Kidney (tissue), 14 donors: Measurements from ENCODE around the gene HSD11B2. TPM values are rescaled to one million over a fixed set of nuclear protein-coding genes. Genes with fewer than 3 reads are reported as not detected.
A peak's percentile ranks its signal among the peaks of the same experiment; 100 is the strongest.

Source experiments
- DNase-seq, 5 donors: peaks; one replicate each; pipeline ENCODE4 v3.0.0-alpha.2; 2013 to 2020
- FAIRE-seq: peaks from 2 replicates; lab custom pipeline; 2012; peaks lifted over from hg19 to GRCh38; lab: Jason Lieb, UNC
- H3K27ac ChIP-seq, 2 donors: one replicate each; pipeline ENCODE4 v1.7.0; 2013; ENCODE audit warnings: low read depth in 2 of 2, low read length in 2 of 2, inconsistent platforms in 1 of 2
- H3K27me3 ChIP-seq: one replicate; pipeline ENCODE4 v1.7.1; 2013; ENCODE audit warnings: low read length, inconsistent platforms; ENCODE audit not compliant: control insufficient read depth, insufficient read depth
- H3K36me3 ChIP-seq, 3 donors: one replicate each; pipeline versions ENCODE4 v1.7.0 to v1.7.1; 2013; ENCODE audit warnings: low read length in 3 of 3, control low read depth in 1 of 3, inconsistent platforms in 1 of 3; ENCODE audit not compliant: insufficient read depth in 3 of 3, control insufficient read depth in 2 of 3
- H3K4me1 ChIP-seq, 3 donors: one replicate each; pipeline versions ENCODE4 v1.7.0 to v1.7.1; 2013; ENCODE audit warnings: low read length in 3 of 3, inconsistent platforms in 1 of 3, low read depth in 1 of 3; ENCODE audit not compliant: control insufficient read depth in 2 of 3, insufficient read depth in 2 of 3
- H3K4me3 ChIP-seq, 3 donors: one replicate each; pipeline versions ENCODE4 v1.7.0 to v1.8.1; 2013; ENCODE audit warnings: low read length in 3 of 3, control low read depth in 1 of 3, inconsistent platforms in 1 of 3
- H3K9ac ChIP-seq, 3 donors: one replicate each; pipeline versions ENCODE4 v1.7.0 to v1.7.1; 2013; ENCODE audit warnings: low read length in 3 of 3, control low read depth in 1 of 3, inconsistent platforms in 1 of 3
- H3K9me3 ChIP-seq, 3 donors: one replicate each; pipeline versions ENCODE4 v1.7.0 to v1.7.1; 2013; ENCODE audit warnings: low read length in 3 of 3, control low read depth in 1 of 3, inconsistent platforms in 1 of 3; ENCODE audit not compliant: control insufficient read depth in 2 of 3, insufficient read depth in 1 of 3
- intact Hi-C: fragments of 100-400 bp; cut with DNase I; formaldehyde crosslinking; loops from one replicate; pipeline ENCODE4 v1.11.1; 2022
- polyA plus RNA-seq: library from polyadenylated mRNA; stranded (reverse); fragments of 350-450 nt; fragmentation: Illumina TruSeq; extraction: RNeasy Lipid Tissue Mini Kit (QIAGEN cat#74804); gene quantifications from one replicate; pipeline ENCODE4 v1.2.3, GENCODE V29; 2014; ENCODE audit warnings: low read depth, low replicate concordance; ENCODE audit not compliant: insufficient read depth
- total RNA-seq: library from RNA; stranded (reverse); fragmentation: NEBNext Ultra II Directional; extraction: Animal tissue kit (Norgen Biotek cat#: 25700); gene quantifications from one replicate; pipeline ENCODE4 v1.2.1, GENCODE V29; 2021
- TF ChIP-seq, protein P1 (sequence below): IDR thresholded peaks from 3 replicates; pipeline ENCODE4 v1.5.1; 2012; ENCODE audit warnings: mild to moderate bottlenecking, moderate library complexity, borderline replicate concordance; ENCODE audit not compliant: insufficient read depth; ENCODE audit errors: extremely low read depth
- donor health status: control.
- donor health status: control.
- donor health status: control.
- donor health status: control.
- donor health status: control.
- donor health status: DM: yes; HTN: yes; CAD: no.
- donor health status: Normal renal cell carcinoma (clear cell type).

The HSD11B2 gene
- total and polyA plus RNA-seq, 2 donors from 2014 or later: 139 to 1,022 TPM

DNA sequence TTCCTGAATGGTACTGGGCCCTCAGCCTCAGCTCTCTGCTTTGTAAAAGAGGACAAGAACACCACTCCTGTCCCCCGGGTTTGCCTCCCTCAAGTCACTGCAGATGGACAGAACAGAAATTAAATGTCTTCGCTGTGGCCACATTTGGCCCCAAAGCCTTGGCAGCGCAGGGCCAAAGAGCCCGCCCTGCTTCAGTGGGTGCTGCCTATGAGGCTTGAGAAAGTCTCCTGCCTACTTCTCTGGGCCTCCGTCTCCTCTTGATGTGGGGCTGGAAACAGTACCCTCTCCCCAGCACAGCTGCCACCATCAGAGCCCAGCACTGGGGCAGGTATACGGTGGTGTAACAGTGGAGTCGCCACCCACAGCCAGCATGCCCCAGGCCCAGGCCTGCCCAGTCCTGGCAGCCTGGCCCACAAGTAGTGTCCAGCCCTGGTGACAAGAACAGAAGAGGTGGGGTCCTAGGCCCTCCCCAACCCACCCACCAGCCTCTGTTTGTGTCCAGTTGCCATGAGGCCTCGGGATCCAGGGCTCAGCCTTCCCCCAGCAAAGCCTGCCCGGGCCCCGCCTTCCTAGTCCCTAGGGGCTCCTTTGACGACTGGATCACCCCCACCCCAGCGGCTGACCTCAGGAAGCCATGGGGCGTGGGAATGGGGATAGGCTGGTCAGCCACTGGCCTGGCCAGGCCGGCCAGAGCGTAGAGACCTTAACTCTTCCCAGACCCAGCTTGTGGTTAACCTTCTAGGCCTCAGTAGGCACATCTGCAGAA, 33.7 kb upstream of the HSD11B2 start:
- H3K36me3 ChIP-seq: no peaks in the 10 kb centered on the region
- no peaks in the 10 kb centered on the region for H3K27me3 ChIP-seq
- H3K9me3 ChIP-seq: no peaks in the 10 kb centered on the region
- peak overlapping the region in 1 of 3 donors; percentile 51 for H3K9ac ChIP-seq
- peaks cover 0 to 34% (median 0%) of the 10 kb centered on the region in 3 donors for H3K4me1 ChIP-seq
- TF ChIP-seq, protein P1, sequence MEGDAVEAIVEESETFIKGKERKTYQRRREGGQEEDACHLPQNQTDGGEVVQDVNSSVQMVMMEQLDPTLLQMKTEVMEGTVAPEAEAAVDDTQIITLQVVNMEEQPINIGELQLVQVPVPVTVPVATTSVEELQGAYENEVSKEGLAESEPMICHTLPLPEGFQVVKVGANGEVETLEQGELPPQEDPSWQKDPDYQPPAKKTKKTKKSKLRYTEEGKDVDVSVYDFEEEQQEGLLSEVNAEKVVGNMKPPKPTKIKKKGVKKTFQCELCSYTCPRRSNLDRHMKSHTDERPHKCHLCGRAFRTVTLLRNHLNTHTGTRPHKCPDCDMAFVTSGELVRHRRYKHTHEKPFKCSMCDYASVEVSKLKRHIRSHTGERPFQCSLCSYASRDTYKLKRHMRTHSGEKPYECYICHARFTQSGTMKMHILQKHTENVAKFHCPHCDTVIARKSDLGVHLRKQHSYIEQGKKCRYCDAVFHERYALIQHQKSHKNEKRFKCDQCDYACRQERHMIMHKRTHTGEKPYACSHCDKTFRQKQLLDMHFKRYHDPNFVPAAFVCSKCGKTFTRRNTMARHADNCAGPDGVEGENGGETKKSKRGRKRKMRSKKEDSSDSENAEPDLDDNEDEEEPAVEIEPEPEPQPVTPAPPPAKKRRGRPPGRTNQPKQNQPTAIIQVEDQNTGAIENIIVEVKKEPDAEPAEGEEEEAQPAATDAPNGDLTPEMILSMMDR: no peak
- H3K27ac ChIP-seq: peak overlapping the region; percentile 51 to 60
- DNase-seq (peak in 3 of 5 donors; percentile 35 to 86 (median 74)), FAIRE-seq (no peak)
- intact Hi-C loops: no loop called here
- no peak overlapping the region for H3K4me3 ChIP-seq

DNA sequence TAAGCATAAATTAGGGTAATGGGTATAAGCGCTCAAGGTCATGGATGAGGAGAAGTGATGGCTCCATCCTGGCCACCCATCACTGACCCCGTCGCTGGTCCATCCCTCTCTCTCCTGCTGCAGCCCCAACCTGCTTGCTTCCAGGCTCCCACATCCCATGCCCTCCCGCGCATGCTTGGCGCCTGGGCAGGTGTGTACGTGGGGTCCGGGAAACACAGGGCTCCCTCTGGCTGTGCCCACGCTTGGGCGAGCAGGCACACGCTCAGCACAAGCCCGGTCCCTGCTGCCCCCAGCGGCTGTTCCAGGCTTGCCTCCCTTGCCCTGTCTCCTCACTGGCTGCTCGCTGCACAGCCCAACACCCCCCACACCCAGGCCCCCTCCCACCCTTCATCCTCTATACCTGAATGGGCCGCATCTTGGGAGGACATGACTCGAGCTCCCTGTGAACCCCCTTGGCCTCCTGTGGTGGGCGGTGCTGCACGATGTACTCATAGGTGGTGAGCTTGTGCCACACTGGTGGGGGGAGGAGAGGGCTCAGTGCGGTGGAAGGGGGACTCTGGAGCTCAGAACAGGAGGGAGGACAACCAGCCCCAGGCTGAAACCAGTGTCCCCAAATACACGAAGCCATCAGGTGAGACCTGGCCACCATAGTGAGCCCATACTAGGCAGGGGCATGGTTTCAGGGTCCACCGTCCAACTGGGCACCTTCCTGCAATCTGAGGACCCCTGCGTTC, 32.9 kb upstream of the HSD11B2 start:
- no peaks in the 10 kb centered on the region for H3K9me3 ChIP-seq
- no peak overlapping the region for H3K27ac ChIP-seq
- H3K9ac ChIP-seq: no peak overlapping the region
- no peak for FAIRE-seq
- TF ChIP-seq, protein P1: peak; percentile 18
- H3K36me3 ChIP-seq: no peaks in the 10 kb centered on the region
- H3K4me3 ChIP-seq: no peak overlapping the region
- H3K27me3 ChIP-seq: no peaks in the 10 kb centered on the region
- intact Hi-C loops: no loop called here
- peak; percentile 69 to 84 (median 79) for DNase-seq
- H3K4me1 ChIP-seq: peaks cover 0 to 30% (median 0%) of the 10 kb centered on the region in 3 donors

GRCh38 chr16:67398546-67399217, 32.2 kb upstream of the HSD11B2 start:
- Histone ChIP-seq H3K9ac (no peak overlapping the region), H3K36me3 (no peaks in the 10 kb centered on the region), H3K4me3 (no peak overlapping the region), H3K9me3 (no peaks in the 10 kb centered on the region), H3K4me1 (peaks cover 0 to 24% (median 0%) of the 10 kb centered on the region in 3 donors), H3K27ac (no peak overlapping the region), H3K27me3 (no peaks in the 10 kb centered on the region)
- TF ChIP-seq, protein P1: no peak
- FAIRE-seq (no peak), DNase-seq (peak in 1 of 5 donors; percentile 65)
- intact Hi-C loops: no loop called here
